ENCODE measurements around the gene ACSF3. TPM values are rescaled to one million over a fixed set of nuclear protein-coding genes. Genes with fewer than 3 reads are reported as not detected.
"Not testable (repeated sequence)": the region's sequence is repeated elsewhere in the genome, so short reads cannot be mapped to it uniquely, and the experiment has no call there.

ACSF3 gene
- total RNA-seq, 1 experiment from 2014 or later = 33.5 TPM

GRCh38 chr16:89184677-89184932, 91.0 kb downstream of the ACSF3 start:
- ATAC-seq = no peak
- no peak overlapping the region for H3K4me2 ChIP-seq (ENCODE audit: low read length)
- H4K20me1 ChIP-seq (ENCODE audit: low read length) = no peaks in the 10 kb centered on the region
- no peak for DNase-seq
- no peaks in the 10 kb centered on the region for H3K9me3 ChIP-seq (ENCODE audit: low read length)
- no peaks in the 10 kb centered on the region for H3K27me3 ChIP-seq (ENCODE audit: low read length)
- ChIA-PET POLR2A (ENCODE audit: unreplicated experiment) (no interaction called here), CTCF (no interaction called here)
- no peak overlapping the region for H3K9ac ChIP-seq (ENCODE audit: low read length)
- H3K36me3 ChIP-seq (ENCODE audit: low read depth, low read length) = no peaks in the 10 kb centered on the region
- no peak overlapping the region for H3K4me3 ChIP-seq (ENCODE audit: low read length)
- no peak overlapping the region for H3K27ac ChIP-seq (ENCODE audit: low read length)
- TF ChIP-seq EZH2phosphoT487 (IDR thresholded peaks at IDR 0.05; ENCODE audit: borderline replicate concordance, low read length) (no peak), EZH2 (IDR thresholded peaks at IDR 0.05; ENCODE audit: low read length, unreplicated experiment) (no peak)
- TF ChIP-seq, protein P1, sequence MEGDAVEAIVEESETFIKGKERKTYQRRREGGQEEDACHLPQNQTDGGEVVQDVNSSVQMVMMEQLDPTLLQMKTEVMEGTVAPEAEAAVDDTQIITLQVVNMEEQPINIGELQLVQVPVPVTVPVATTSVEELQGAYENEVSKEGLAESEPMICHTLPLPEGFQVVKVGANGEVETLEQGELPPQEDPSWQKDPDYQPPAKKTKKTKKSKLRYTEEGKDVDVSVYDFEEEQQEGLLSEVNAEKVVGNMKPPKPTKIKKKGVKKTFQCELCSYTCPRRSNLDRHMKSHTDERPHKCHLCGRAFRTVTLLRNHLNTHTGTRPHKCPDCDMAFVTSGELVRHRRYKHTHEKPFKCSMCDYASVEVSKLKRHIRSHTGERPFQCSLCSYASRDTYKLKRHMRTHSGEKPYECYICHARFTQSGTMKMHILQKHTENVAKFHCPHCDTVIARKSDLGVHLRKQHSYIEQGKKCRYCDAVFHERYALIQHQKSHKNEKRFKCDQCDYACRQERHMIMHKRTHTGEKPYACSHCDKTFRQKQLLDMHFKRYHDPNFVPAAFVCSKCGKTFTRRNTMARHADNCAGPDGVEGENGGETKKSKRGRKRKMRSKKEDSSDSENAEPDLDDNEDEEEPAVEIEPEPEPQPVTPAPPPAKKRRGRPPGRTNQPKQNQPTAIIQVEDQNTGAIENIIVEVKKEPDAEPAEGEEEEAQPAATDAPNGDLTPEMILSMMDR (conservative IDR thresholded peaks at IDR 0.05; ENCODE audit: low read depth, low read length) = no peak
- no peaks in the 10 kb centered on the region for H3K79me2 ChIP-seq (ENCODE audit: low read length)
- no peaks in the 10 kb centered on the region for H3F3A ChIP-seq (ENCODE audit: low read length, unreplicated experiment)
- no peaks in the 10 kb centered on the region for H3K4me1 ChIP-seq (ENCODE audit: insufficient read depth, low read length)
- no peak overlapping the region for H2AFZ ChIP-seq (ENCODE audit: low read length)
- H3K9me2 ChIP-seq (replicated peaks; ENCODE audit: low read length) = no peaks in the 10 kb centered on the region
- no TSS peak for BruUV-seq (replicated peaks)
- intact Hi-C loops (cut with micrococcal nuclease) = no loop called here

DNA sequence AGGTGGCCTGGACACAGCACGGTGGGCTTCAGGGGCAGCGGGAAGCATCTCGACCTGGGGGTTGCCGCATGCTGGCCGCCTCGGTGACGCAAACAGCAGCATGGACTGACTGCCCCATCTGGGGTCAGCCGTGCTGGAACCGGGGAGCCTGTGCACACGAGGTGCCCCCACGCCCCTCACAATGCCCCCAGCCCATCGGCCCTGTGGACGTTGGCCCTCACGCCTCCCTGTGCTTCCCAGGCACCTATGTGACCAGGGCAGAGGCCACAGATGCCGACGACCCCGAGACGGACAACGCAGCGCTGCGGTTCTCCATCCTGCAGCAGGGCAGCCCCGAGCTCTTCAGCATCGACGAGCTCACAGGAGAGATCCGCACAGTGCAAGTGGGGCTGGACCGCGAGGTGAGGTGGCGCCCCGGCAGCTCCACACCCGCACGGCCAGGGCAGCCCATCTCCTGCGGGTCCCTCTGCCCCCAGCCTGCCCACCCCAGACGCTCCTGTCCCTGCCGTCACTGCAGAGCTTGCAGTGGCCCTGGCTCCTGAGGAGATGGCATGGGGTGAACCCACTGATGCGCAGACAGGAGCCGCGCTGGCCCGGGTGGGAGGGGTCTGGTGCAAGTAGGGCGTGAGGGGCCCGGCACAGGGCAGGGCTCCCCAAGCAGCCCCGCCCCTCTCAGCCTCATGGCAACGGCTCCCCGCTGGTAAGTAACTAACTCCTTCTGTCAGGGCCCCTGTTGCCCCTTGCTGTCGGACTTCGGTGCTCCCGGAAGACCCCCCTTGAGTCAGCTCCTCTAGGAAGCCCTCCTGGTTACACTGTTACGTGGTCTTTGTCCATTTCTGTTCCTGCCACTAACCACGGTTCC, 91.5 kb downstream of the ACSF3 start:
- no peaks in the 10 kb centered on the region for H3K36me3 ChIP-seq (ENCODE audit: low read depth, low read length)
- ATAC-seq = no peak; the same call in 1 of the 2 replicates
- H3F3A ChIP-seq (ENCODE audit: low read length, unreplicated experiment) = no peaks in the 10 kb centered on the region
- H2AFZ ChIP-seq (ENCODE audit: low read length) = no peak overlapping the region
- BruUV-seq (replicated peaks) = no TSS peak
- no peaks in the 10 kb centered on the region for H3K9me2 ChIP-seq (replicated peaks; ENCODE audit: low read length)
- no peaks in the 10 kb centered on the region for H3K79me2 ChIP-seq (ENCODE audit: low read length)
- H3K27me3 ChIP-seq (ENCODE audit: low read length) = no peaks in the 10 kb centered on the region
- no peak overlapping the region for H3K9ac ChIP-seq (ENCODE audit: low read length)
- H3K9me3 ChIP-seq (ENCODE audit: low read length) = no peaks in the 10 kb centered on the region
- TF ChIP-seq, protein P1 (conservative IDR thresholded peaks at IDR 0.05; ENCODE audit: low read depth, low read length) = no peak
- TF ChIP-seq EZH2 (IDR thresholded peaks at IDR 0.05; ENCODE audit: low read length, unreplicated experiment) (no peak), EZH2phosphoT487 (IDR thresholded peaks at IDR 0.05; ENCODE audit: borderline replicate concordance, low read length) (no peak)
- no peak overlapping the region for H3K4me2 ChIP-seq (ENCODE audit: low read length)
- no peak overlapping the region for H3K27ac ChIP-seq (ENCODE audit: low read length)
- POLR2A ChIA-PET (ENCODE audit: unreplicated experiment) = no interaction called here
- no peak overlapping the region for H3K4me3 ChIP-seq (ENCODE audit: low read length)
- H3K4me1 ChIP-seq (ENCODE audit: insufficient read depth, low read length) = no peaks in the 10 kb centered on the region
- no peaks in the 10 kb centered on the region for H4K20me1 ChIP-seq (ENCODE audit: low read length)
- intact Hi-C loops (cut with micrococcal nuclease) = no loop called here
- CTCF ChIA-PET = no interaction called here
- no peak for DNase-seq

- ATAC-seq; H3K4me1 ChIP-seq (ENCODE audit: insufficient read depth, low read length); BruUV-seq (replicated peaks); H3K4me3 ChIP-seq (ENCODE audit: low read length); H3K9me3 ChIP-seq (ENCODE audit: low read length); H3K27me3 ChIP-seq (ENCODE audit: low read length); H2AFZ ChIP-seq (ENCODE audit: low read length); CTCF ChIA-PET; intact Hi-C loops (cut with micrococcal nuclease); H3K36me3 ChIP-seq (ENCODE audit: low read depth, low read length); H3K79me2 ChIP-seq (ENCODE audit: low read length); H3K27ac ChIP-seq (ENCODE audit: low read length); H3K9me2 ChIP-seq (replicated peaks; ENCODE audit: low read length); POLR2A ChIA-PET (ENCODE audit: unreplicated experiment); H3K9ac ChIP-seq (ENCODE audit: low read length); DNase-seq; H3K4me2 ChIP-seq (ENCODE audit: low read length); H3F3A ChIP-seq (ENCODE audit: low read length, unreplicated experiment); H4K20me1 ChIP-seq (ENCODE audit: low read length): not testable (repeated sequence)
Observed at GRCh38 chr16:89185887-89186592, 92.4 kb downstream of the ACSF3 start.

DNA sequence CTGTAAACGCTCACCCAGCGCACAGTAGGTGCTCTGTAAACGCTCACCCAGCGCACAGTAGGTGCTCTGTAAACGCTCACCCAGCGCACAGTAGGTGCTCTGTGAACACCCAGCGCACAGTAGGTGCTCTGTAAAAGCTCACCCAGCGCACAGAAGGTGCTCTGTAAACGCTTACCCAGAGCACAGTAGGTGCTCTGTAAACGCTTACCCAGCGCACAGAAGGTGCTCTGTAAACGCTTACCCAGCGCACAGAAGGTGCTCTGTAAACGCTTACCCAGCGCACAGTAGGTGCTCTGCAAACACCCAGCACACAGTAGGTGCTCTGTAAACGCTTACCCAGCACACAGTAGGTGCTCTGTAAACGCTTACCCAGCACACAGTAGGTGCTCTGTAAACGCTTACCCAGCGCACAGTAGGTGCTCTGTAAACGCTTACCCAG, 93.0 kb downstream of the ACSF3 start:
- H3K27ac ChIP-seq (ENCODE audit: low read length); BruUV-seq (replicated peaks); H3K4me3 ChIP-seq (ENCODE audit: low read length); H3F3A ChIP-seq (ENCODE audit: low read length, unreplicated experiment); H3K4me2 ChIP-seq (ENCODE audit: low read length); H3K79me2 ChIP-seq (ENCODE audit: low read length); H4K20me1 ChIP-seq (ENCODE audit: low read length); intact Hi-C loops (cut with micrococcal nuclease); POLR2A ChIA-PET (ENCODE audit: unreplicated experiment); H3K36me3 ChIP-seq (ENCODE audit: low read depth, low read length); DNase-seq; H3K9me3 ChIP-seq (ENCODE audit: low read length); H3K4me1 ChIP-seq (ENCODE audit: insufficient read depth, low read length); ATAC-seq; H3K9me2 ChIP-seq (replicated peaks; ENCODE audit: low read length); H3K9ac ChIP-seq (ENCODE audit: low read length); H3K27me3 ChIP-seq (ENCODE audit: low read length); CTCF ChIA-PET; H2AFZ ChIP-seq (ENCODE audit: low read length): not testable (repeated sequence)
